UCSD-AML1 (cell line): ENCODE data around the gene ACTL6B.

ENCODE experiments used
- DNase-seq: peaks from one replicate; lab custom pipeline; 2025; ENCODE audit not compliant: unreplicated experiment; lab: John Stamatoyannopoulos, UW

ACTL6B gene

DNA sequence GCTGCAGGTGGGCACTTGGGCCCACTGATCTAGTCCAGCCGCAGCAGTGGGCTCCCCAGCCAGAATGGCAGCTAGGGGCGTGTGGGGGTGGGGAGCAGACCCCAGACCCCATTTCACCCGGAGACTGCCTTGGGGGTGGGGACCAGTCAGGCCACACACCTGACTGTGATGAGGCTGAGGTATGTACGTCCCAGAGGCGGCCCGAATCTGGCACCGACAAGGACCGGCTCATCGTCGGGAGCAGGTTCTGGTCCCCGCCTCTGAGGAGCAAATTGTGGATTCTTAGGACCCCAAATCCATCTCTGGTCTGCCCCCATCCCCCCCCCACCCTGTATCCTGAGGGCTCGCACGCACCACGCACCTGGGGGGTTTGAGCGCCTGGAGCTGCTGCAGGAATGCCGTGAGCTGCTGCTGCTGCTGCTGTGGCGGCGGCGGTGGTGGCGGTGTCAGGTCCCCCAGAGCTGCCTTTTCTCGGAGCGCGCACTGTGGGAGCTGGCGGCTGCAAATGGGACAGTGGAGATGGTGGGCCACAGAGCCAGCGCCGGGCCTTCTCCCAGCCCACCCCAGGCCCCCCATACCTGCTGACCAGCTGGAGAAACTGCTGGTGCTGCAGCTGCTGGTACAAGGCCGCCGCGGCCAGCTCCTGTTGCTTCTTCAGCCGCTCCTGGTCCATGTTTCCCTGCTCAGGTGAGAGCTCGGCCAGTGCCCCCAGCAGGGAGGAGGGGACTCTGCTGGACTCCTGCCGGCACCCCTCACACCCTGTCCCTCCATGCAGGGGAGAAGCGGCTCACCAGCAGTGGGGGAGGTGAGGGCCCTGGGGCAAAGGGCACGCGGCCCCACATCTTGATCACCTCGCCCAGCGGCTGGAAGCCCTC, 27.6 kb upstream of the ACTL6B start:
- no peak for DNase-seq

DNA sequence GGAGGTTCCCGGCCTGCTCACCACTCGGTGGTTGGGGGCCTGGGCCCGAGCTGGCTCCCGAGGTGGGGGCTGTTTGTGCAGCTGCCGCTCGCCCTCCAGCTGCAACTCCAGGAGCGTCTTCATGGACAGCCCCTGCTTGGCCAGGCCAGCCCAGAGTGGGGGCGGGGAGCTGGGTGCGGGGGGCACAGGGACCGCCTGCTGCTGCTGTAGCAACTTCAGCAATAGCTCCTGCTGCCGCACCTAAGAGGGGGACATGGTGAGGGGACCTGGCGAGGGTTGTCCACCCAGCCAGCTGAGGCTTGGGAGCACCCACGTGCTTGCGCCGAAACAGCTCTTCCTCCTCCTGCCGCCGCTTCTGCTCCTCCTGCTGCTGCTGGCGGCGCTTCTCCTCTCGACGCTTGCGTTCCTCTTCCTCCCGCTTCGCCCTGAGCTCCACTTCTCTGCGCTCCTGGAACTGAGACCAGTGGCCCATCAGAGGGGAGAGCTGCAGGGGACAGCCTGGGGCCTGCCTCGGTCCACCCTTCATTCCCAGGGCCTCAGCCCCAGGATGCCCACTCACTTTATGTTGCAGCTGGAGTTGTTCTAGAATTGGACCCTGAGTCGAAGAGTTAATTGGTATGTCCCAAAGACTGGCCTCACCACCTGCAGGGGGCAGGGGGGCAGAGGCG, 26.9 kb upstream of the ACTL6B start:
- no peak for DNase-seq

DNA sequence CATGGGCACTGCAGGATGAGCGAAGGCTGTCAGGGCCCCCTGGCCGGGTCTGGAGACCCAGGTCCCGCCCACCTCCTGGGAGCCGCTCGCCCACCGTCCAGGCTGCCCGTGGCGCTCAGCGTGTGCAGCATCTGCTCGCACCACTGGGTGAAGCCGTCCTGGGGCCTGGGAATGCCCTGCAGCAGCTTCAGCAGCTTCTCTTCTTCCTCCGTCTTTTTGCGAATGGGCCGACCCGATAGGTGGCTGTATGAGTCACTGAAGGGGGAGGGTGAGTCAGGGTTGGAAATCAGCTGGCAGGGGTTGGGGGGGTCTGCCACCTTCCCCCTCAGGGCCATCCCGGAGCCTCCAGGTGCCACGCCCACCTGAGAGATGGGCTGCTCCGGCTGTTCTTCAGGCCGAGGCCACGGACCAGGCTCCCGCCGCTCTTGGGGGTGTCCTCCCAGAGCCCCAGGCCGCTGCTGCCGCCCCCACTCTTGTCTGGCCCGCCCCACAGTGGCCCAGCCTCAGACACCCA, 26.0 kb upstream of the ACTL6B start:
- DNase-seq = no peak

DNA sequence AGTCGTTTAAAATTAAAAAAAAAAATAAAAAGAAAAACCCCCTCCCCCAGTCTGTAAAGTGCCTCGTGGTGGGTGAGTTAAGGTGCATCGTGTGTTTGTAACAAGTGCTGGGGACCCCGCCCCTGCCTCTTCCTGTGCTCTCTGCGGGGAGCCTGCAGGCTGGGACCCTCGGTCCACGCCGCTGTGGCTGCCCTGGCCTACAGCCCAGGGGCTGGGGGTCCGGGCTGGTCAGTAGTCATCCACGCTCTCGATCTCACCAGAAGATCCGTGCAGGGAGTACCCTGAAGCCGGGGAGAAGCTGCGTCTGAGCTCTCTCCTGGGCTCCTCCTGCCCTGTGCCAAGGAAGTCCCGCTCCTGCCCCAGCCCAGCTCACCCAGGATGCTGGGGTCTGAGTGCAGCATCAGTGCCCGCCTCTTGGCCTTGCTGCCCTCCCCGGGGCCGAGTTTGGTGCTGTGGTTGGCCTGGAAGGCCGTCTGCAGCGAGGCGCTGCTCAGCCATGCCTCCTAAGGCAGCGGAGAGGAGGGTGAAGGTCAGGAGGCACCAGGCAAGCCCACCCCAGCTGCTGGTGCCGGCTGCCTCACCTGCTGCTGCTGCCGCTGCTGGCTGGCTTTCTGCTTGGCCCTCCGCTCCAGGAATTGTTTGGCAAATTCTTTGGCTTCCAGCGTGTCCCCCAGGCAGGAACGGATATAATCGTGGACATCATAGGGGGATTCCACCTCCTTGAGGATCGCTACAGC, 25.4 kb upstream of the ACTL6B start:
- no peak for DNase-seq

- DNase-seq = no peak
Measured at GRCh38 chr7:100680576-100681271, 24.5 kb upstream of the ACTL6B start.

DNA sequence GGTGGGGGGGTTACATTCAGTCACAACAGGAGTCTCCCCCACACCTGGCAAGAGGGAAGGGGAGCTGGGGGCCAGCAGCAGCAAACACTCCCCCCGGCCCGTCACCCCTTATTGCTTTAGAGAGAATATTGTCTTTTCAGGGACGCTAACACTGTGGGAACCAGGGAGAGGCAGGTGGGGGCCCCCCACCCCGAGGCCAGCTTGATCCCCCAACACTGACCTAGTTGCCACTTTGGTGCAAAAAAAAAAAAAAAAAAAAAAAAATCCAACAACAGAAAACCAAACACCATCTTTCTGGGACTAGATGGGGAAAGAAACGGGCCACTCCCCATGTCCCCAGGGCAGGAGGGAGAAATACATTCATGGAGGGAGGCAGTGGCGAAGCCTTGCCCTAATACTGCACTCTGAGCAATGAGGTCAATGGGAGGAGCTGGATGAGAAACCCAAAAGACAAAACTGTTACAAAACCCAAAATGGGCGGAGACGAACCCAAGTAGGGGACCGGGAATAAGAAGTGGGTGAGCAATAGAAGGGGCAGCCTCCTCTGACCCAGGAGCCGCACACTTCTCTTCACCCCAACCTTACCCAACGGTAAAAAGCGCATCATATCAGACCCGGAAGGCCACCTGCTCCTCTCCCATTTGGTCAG, 23.8 kb upstream of the ACTL6B start:
- DNase-seq = no peak

DNA sequence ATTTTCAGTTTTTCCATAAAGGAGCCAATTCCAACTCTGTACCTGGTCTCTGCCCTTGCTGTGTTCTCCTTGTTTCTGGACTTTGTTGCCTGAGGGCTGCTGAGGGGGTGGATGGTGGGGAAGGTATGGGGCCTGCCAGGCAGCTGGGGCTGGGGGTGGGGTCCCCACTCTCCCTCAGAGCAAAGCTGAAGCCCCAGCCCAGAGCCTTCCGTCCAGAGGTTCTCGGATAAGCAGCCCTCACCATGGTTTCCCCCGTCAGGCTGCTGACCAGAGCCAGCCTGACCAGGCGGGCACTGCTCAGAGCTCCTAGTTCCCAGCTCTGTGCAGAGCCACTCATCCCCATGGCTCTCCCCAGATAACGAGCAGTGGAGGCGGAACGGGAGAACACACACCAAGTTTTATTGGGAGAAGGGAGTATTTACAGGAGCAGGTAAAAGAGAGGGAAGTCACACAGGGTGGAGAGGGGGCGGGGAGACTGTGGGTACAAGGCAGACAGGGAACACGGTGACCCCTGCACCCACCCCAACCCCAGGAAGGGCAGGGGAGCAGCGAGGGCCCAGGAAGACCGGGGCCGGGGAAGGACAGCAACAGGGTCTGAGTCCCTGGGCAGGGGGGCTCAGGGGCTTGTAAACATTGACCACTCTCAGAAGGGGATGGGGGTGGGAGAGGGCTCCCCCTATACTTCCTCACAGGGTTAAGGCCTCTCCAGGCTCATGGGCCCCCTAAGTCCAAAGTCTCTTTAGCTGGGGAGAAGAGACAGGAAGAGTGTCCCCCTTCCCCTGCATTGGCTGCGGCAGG, 23.1 kb upstream of the ACTL6B start:
- DNase-seq = no peak

- DNase-seq = no peak
Measured at GRCh38 chr7:100678291-100678984, 22.2 kb upstream of the ACTL6B start.

- no peak for DNase-seq
Measured at GRCh38 chr7:100677308-100678267, 21.3 kb upstream of the ACTL6B start.

DNA sequence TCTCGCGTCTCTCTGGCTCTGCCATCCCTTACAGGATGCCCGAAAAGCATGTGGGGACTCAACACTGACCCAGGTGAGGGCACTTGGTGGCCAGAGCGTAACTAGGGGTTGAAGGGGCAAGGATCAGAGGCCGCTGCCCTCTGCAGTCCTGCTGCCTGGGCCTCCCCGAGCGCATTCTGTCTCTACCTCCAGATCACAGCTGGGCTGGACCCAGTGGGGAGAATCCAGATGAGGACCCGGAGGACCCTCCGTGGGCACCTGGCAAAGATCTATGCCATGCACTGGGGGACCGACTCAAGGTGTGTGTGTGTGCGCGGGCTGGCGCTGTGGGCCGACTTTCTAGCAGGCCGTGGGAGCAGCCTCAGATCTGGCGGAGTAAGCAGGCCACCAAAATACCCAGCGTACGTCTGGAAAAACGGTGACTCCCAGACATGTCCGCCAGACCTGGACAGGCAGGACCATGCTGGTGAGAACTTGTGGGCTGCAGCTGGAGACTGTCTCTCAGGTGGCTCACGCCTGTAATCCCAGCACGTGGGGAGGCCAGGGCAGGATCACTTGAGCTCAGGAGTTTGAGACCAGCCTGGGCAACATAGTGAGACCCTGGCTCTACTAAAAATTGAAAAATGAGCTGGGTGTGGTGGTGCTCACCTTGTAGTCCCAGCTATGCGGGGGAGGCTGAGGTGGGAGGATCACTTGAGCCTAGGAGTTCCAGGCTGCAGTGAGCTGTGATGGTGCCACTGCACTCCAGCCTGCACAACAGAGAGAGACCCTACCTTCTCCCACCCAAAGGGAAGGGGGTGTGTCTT, 20.5 kb upstream of the ACTL6B start:
- no peak for DNase-seq

DNA sequence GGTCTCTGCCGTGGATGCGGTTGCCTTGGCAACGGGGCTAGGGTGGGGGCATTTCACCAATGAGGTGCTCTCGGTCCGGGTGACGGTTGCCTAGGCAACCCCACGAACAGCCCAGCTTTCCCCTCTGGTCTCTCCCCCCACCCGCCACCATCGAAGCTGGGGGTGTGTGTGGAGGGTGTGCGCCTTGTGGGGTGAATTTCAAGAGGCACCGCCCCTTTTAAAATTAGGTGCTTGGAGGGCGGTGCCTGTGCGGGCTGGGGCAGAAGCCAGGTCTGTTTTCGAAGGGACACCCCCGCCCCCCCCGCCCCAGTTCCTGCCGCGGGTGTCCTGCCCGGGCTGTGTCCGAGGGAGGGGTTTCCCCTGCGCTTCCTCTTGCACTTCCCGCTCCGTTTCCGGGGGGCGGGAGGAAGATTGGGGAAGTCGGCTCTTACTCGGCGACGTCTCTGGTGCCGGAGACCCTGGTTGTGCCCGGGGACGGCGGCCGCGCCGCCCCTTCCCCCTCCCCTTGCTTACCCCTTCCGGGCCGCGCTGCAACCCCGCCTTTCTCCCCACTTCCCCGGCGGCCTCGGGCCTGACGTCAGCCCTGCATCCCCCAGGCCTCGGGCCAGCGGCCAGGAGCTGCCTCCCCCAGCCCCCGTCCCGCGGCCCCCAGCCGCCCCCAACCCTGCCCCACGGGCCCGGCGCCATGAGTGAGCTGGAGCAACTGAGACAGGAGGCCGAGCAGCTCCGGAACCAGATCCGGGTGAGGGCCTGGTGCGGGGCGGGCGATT, 19.5 kb upstream of the ACTL6B start:
- peak; percentile 69 for DNase-seq

GRCh38 chr7:100675105-100675451, 18.8 kb upstream of the ACTL6B start:
- DNase-seq = no peak

GRCh38 chr7:100674411-100675104, 18.3 kb upstream of the ACTL6B start:
- DNase-seq = no peak

DNA sequence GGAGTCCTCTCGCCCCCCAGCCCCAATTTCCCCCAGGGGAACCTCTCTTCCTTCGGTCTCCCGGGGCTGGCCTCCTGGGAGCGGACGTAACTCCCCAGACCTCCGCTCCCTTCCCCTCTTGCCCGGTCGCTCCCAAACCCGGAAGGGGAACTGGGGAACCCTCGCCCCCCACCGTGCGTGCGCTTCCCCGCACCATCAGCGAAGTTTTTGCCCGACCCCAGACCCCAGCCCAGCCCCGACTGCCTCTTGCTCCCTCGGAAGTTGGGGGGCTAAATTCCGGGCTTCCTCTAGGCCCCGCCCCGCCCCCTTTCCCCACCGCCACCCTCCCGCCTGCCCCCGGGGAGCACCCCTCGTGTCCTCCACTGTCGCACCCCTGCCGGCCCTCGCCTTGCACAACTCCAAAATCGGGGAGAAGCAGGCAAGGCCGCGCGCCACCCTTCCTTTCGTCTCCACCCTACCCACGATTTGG, 17.7 kb upstream of the ACTL6B start:
- peak; percentile 36 for DNase-seq

DNA sequence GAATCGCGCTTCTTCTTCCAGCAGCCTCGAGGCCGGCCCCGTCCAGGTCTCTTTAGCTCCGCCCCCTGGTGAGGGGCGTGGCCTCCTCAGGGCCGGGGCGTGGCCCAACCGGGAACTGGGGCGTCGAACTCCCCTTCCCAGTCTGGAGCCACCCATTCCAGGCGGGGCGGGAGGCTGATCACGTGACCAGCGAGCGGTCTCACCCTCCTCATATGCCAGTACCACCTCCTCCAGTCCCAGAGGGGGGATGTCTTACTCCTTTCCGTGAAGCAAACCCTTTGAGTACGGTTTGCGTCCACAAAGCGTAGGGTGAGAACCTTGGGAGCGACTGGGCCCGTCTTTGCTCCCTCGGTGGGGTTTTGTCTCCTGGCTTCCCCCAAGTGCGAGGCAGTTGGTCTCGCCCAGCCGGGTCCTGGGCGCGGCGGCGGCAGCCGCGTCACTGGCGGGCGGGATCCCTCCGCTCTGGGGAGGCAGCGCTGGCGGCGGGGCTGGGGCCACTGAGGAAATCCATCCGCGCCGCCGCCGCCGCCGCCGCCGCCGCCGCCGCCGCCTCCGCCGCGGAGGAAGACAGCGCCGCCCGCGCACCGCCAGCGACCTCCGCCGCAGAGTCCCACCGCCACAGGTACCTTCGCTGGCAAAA, 17.2 kb upstream of the ACTL6B start, which contains the start of gene GNB2:
Gene GNB2, plus strand, starts transcription at position 439 of the 640 bp plus-strand sequence. CDS start 2,526 bp downstream, outside the sequence.
- DNase-seq = peak; percentile 94
